Stimulated activated CD8-positive, alpha-beta memory T cell treated with anti-CD3 and anti-CD28 coated beads, Interleukin-2, amount 100 ng/mL, for 1 hour (primary cell): ENCODE measurements around the gene SNRNP48.

Experiments used
- DNase-seq, 2 donors: peaks; one replicate each; pipeline ENCODE4 v3.0.0-alpha.2; 2020; ENCODE audit warnings: low read depth in 2 of 2

SNRNP48 gene

GRCh38 chr6:7559196-7559595 lies 30.8 kb upstream of the SNRNP48 start:
- no peak for DNase-seq

GRCh38 chr6:7559651-7560385 lies 30.2 kb upstream of the SNRNP48 start:
- no peak for DNase-seq

- no peak for DNase-seq
Observed at GRCh38 chr6:7561153-7561964, 28.6 kb upstream of the SNRNP48 start.

GRCh38 chr6:7562769-7563168 lies 27.2 kb upstream of the SNRNP48 start:
- DNase-seq = no peak

DNA sequence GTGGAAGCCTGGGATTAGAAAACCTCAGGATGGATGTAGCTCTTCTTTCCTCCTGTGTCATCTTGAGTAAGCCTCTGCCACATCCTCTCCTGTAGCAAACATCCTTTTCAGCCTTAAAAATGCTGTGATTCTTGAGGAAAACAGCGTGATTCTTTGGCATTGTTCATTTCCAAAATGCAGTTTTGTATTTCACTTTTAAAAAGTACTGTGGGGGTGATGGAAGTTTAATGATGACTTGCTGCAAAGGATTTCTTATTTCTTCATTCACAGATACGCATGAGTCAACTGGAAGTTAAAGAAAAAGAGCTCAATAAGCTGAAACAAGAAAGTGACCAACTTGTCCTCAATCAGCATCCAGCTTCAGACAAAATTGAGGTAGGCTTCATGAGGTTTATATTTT lies 23.9 kb upstream of the SNRNP48 start:
- no peak for DNase-seq

GRCh38 chr6:7566617-7567173 lies 23.3 kb upstream of the SNRNP48 start:
- DNase-seq = no peak

DNA sequence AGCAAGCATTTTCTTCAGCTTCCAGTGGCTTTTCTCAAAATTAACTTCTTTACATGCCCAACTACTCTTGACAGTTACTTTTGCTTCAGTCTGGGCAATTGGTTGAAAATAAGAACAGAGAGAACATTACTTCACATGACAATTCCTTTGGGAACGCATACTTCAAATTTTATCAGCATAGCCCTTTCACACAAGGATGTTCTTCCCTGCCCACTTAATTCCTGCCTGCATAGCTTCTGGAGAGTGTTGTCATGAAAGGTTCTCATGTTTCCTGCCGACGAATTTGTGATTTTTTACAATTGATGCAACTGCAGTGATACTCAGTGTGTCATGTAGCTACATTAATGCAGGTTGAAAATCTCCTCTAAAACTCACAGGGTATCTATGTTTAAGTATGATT lies 22.0 kb upstream of the SNRNP48 start:
- DNase-seq = no peak

DNA sequence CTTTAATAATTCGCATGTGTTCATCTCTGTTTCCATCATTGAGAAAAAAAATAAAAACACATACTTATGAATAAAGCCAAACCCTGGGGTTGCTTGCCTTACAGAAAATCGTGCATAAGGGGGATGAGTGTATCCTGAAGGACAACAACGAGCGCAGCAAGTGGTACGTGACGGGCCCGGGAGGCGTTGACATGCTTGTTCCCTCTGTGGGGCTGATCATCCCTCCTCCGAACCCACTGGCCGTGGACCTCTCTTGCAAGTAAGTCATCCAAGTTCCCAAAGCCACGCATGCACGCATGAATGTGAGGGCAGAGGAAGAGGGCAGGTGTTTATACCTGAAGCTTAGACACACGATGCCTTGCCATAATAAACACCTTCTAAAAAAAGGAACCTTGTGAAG lies 20.9 kb upstream of the SNRNP48 start:
- no peak for DNase-seq

GRCh38 chr6:7572213-7572943 lies 17.6 kb upstream of the SNRNP48 start:
- DNase-seq = no peak

- DNase-seq = no peak
Observed at GRCh38 chr6:7574500-7574899, 15.5 kb upstream of the SNRNP48 start.

DNA sequence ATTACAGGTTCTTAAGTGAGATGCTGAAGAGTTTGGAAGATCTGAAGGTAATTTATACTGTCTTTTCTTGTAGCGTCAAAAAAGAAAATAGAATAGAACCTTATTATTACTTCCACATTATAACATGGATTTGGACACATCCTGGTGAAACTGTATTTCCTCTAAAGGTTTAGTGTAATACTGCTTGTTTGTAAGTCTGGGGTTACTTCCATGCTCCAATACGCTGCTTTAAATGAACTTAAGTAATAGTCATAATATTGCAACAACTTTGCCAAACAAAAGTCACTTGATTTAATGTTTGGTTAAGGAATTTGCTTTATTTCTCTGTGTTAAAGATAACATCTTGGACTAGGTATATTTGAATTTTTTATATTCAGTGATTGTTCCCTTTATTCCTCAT lies 11.5 kb upstream of the SNRNP48 start:
- DNase-seq = no peak

DNA sequence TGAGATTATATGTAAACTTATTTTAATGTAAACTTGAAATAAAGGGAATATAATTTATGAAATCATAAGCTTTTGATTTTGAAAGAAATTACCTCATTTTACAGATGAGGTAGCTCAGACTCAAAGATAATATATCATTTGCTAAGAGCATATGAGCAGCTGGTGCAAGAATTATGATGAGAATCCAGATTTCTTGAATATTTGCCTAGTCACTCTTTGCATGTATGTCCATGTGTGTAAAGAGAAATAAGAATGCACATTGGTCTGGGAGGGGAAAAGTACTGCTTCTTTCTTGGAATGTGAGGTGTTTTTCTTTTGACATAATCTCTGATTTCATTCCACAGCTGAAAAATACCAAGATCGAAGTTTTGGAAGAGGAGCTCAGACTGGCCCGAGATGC lies 11.1 kb upstream of the SNRNP48 start:
- no peak for DNase-seq

GRCh38 chr6:7579851-7580250 lies 10.1 kb upstream of the SNRNP48 start:
- no peak for DNase-seq

DNA sequence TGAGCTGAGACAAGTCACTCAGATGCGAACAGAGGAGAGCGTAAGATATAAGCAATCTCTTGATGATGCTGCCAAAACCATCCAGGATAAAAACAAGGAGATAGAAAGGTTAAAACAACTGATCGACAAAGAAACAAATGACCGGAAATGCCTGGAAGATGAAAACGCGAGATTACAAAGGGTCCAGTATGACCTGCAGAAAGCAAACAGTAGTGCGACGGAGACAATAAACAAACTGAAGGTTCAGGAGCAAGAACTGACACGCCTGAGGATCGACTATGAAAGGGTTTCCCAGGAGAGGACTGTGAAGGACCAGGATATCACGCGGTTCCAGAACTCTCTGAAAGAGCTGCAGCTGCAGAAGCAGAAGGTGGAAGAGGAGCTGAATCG lies 9.5 kb upstream of the SNRNP48 start:
- no peak for DNase-seq

DNA sequence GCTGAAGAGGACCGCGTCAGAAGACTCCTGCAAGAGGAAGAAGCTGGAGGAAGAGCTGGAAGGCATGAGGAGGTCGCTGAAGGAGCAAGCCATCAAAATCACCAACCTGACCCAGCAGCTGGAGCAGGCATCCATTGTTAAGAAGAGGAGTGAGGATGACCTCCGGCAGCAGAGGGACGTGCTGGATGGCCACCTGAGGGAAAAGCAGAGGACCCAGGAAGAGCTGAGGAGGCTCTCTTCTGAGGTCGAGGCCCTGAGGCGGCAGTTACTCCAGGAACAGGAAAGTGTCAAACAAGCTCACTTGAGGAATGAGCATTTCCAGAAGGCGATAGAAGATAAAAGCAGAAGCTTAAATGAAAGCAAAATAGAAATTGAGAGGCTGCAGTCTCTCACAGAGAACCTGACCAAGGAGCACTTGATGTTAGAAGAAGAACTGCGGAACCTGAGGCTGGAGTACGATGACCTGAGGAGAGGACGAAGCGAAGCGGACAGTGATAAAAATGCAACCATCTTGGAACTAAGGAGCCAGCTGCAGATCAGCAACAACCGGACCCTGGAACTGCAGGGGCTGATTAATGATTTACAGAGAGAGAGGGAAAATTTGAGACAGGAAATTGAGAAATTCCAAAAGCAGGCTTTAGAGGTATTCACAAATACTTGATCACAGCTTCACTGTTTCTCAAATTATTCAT lies 8.9 kb upstream of the SNRNP48 start:
- no peak for DNase-seq

DNA sequence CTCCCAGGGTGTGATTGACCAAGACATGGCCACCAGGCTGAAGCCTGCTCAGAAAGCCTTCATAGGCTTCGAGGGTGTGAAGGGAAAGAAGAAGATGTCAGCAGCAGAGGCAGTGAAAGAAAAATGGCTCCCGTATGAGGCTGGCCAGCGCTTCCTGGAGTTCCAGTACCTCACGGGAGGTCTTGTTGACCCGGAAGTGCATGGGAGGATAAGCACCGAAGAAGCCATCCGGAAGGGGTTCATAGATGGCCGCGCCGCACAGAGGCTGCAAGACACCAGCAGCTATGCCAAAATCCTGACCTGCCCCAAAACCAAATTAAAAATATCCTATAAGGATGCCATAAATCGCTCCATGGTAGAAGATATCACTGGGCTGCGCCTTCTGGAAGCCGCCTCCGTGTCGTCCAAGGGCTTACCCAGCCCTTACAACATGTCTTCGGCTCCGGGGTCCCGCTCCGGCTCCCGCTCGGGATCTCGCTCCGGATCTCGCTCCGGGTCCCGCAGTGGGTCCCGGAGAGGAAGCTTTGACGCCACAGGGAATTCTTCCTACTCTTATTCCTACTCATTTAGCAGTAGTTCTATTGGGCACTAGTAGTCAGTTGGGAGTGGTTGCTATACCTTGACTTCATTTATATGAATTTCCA lies 4.6 kb upstream of the SNRNP48 start:
- no peak for DNase-seq

DNA sequence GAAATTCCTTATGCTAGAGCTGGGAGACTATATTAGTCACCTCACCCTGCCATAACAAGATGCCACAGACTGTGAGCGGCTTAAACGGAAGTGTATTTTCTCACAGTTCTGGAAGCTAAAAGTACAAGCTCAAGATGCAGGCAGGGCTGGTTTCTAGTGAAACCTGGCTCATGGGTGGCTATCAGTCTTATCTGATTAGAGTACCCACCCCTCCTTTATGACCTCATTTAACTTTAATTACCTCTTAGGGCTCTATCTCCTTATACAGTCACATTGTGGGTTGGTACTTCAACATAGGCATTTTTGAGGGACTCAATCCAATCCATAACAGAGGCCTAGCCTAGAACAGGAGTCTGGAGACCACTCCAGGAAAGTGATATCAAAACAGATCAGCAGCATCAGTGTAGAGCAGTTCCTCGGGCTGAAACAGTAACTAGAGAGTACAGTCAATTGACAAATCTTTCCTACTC lies 2.3 kb upstream of the SNRNP48 start:
- DNase-seq = no peak

GRCh38 chr6:7588506-7588905 lies 1.5 kb upstream of the SNRNP48 start:
- DNase-seq = no peak

DNA sequence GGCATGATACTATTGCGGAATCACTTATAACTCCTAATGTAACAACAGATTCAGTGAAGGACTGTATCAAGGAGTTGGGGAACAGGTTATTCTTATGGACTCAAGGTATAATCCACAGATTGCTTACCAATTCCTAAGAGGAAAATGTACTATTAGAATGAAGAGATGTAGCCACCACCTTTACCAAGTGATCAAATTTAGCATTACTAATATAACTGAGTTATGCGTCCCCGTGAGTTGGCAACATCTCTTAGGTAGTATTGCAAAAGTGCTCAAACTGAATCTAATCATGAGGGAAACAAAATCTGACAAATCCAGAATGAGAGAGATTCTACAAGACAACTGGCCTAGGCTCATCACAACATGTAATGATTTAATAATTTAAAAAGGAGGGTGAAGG lies 777 bp upstream of the SNRNP48 start:
- DNase-seq = no peak

DNA sequence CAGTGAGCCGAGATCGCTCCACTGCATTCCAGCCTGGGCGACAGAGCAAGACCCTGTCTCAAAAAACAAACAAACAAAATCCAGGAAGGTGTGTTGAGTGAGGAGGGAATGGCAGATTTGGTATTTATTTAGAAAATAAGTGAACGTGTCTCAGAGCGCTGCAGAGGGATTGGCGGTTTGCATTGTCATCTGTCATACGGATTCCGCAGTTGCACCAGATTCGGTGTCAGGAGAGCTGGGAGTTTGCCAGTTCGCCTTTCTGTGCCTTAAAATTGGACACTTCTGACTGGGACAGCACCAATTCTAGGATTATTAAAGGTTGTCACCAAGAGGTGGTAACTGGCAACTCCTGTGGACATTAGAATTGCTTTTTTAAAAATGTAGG lies 912 bp downstream of the SNRNP48 start:
- DNase-seq = no peak

DNA sequence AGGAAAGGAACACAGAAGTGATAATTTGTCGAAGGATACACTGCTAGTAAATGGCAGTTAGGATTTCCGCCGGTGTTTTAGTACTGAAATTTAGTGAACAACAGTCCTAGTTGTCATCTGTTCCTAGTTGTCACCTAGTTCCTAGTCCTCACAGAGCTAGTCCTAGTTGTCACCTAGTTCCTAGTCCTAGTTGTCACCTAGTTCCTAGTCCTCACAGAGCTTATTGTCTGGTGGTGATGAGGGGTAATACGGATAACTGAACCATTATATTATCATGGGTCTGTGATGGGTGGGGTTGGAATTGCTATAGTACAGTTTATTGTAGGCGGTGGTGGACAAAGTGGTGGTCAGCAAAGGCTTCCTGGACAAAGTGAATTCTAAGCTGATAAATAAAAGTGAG lies 1.8 kb downstream of the SNRNP48 start:
- DNase-seq = no peak
